Measurements from ENCODE around the gene BBX. TPM values are rescaled to one million over a fixed set of nuclear protein-coding genes. Genes with fewer than 3 reads are reported as not detected.

Gene BBX
- total and polyA plus RNA-seq, 4 donors = 4.7 to 25.1 (median 20.5) TPM

- H3K9ac ChIP-seq (ENCODE audit: low read depth in 1 of 2, low read length in 2 of 2) = no peak overlapping the region
- H3K4me1 ChIP-seq (ENCODE audit: control insufficient read depth in 4 of 4, insufficient read depth in 4 of 4, low read length in 3 of 4) = peaks cover 0 to 4% (median 2%) of the 10 kb centered on the region in 4 donors
Measured at GRCh38 chr3:107604057-107604822, 81.5 kb downstream of the BBX start.

GRCh38 chr3:107611775-107612469, 89.2 kb downstream of the BBX start:
- Histone ChIP-seq H3K4me1 (ENCODE audit: control insufficient read depth in 4 of 4, insufficient read depth in 4 of 4, low read length in 3 of 4) (no peaks in the 10 kb centered on the region), H3K4me3 (ENCODE audit: low read depth in 1 of 3, low read length in 3 of 3) (no peak overlapping the region), H3K36me3 (ENCODE audit: control insufficient read depth in 4 of 4, insufficient read depth in 3 of 4, low read depth in 1 of 4, low read length in 3 of 4) (no peaks in the 10 kb centered on the region), H3K27me3 (ENCODE audit: control insufficient read depth in 4 of 4, insufficient read depth in 4 of 4, low read length in 3 of 4) (no peaks in the 10 kb centered on the region), H3K9ac (ENCODE audit: low read depth in 1 of 2, low read length in 2 of 2) (no peak overlapping the region), H3K9me3 (ENCODE audit: control insufficient read depth in 4 of 4, low read length in 3 of 4) (no peaks in the 10 kb centered on the region), H3K27ac (ENCODE audit: low read depth in 1 of 2, low read length in 2 of 2) (no peak overlapping the region)
- 56% methylated on average over 1 of the region's 1 CpG for WGBS
- TF ChIP-seq, protein P1, sequence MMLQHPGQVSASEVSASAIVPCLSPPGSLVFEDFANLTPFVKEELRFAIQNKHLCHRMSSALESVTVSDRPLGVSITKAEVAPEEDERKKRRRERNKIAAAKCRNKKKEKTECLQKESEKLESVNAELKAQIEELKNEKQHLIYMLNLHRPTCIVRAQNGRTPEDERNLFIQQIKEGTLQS (IDR thresholded peaks at IDR 0.05) = no peak
- TF ChIP-seq EGR1 (IDR thresholded peaks at IDR 0.05; ENCODE audit: low read depth in 2 of 2) (no peak), YY1 (IDR thresholded peaks at IDR 0.05) (no peak), HNF4G (IDR thresholded peaks at IDR 0.05) (no peak), HNF4A (conservative IDR thresholded peaks at IDR 0.05) (no peak), RXRA (IDR thresholded peaks at IDR 0.05) (no peak), RAD21 (IDR thresholded peaks at IDR 0.05) (no peak), TAF1 (conservative IDR thresholded peaks at IDR 0.05) (no peak), FOXA1 (IDR thresholded peaks at IDR 0.05) (no peak), SP1 (IDR thresholded peaks at IDR 0.05) (no peak), FOXA2 (IDR thresholded peaks at IDR 0.05) (no peak)
- TF ChIP-seq, protein P2, sequence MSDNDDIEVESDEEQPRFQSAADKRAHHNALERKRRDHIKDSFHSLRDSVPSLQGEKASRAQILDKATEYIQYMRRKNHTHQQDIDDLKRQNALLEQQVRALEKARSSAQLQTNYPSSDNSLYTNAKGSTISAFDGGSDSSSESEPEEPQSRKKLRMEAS (IDR thresholded peaks at IDR 0.05) = no peak
- TF ChIP-seq, protein P3, sequence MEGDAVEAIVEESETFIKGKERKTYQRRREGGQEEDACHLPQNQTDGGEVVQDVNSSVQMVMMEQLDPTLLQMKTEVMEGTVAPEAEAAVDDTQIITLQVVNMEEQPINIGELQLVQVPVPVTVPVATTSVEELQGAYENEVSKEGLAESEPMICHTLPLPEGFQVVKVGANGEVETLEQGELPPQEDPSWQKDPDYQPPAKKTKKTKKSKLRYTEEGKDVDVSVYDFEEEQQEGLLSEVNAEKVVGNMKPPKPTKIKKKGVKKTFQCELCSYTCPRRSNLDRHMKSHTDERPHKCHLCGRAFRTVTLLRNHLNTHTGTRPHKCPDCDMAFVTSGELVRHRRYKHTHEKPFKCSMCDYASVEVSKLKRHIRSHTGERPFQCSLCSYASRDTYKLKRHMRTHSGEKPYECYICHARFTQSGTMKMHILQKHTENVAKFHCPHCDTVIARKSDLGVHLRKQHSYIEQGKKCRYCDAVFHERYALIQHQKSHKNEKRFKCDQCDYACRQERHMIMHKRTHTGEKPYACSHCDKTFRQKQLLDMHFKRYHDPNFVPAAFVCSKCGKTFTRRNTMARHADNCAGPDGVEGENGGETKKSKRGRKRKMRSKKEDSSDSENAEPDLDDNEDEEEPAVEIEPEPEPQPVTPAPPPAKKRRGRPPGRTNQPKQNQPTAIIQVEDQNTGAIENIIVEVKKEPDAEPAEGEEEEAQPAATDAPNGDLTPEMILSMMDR (IDR thresholded peaks at IDR 0.05; ENCODE audit: low read depth, low read length, missing input control) = no peak
- no peak for DNase-seq (ENCODE audit: low spot score)

More at GRCh38 chr3:107604057-107604822, 81.5 kb downstream of the BBX start:
- TF ChIP-seq GABPA (IDR thresholded peaks at IDR 0.05 in 1 of 2, conservative IDR thresholded peaks at IDR 0.05 in 1 of 2) = no peak
- TF ChIP-seq, protein P2 (IDR thresholded peaks at IDR 0.05) = no peak
- TF ChIP-seq SP1 (IDR thresholded peaks at IDR 0.05) = no peak
- TF ChIP-seq, protein P3 (IDR thresholded peaks at IDR 0.05; ENCODE audit: low read depth, low read length, missing input control) = no peak
- TF ChIP-seq YY1 (IDR thresholded peaks at IDR 0.05) = no peak
- no peak for TF ChIP-seq EGR1 (IDR thresholded peaks at IDR 0.05; ENCODE audit: low read depth in 2 of 2)
- no peak for TF ChIP-seq ZBTB33 (IDR thresholded peaks at IDR 0.05)
- no peak for TF ChIP-seq FOXA1 (IDR thresholded peaks at IDR 0.05)
- no peak for TF ChIP-seq HNF4G (IDR thresholded peaks at IDR 0.05)
- no peak for TF ChIP-seq RXRA (IDR thresholded peaks at IDR 0.05)
- no peak for TF ChIP-seq JUND (IDR thresholded peaks at IDR 0.05)
- no peak overlapping the region for H3K4me3 ChIP-seq (ENCODE audit: low read depth in 1 of 3, low read length in 3 of 3)
- no peak for DNase-seq (ENCODE audit: low spot score)
- H3K9me3 ChIP-seq (ENCODE audit: control insufficient read depth in 4 of 4, low read length in 3 of 4) = no peaks in the 10 kb centered on the region
- H3K36me3 ChIP-seq (ENCODE audit: control insufficient read depth in 4 of 4, insufficient read depth in 3 of 4, low read depth in 1 of 4, low read length in 3 of 4) = no peaks in the 10 kb centered on the region
- H3K27me3 ChIP-seq (ENCODE audit: control insufficient read depth in 4 of 4, insufficient read depth in 4 of 4, low read length in 3 of 4) = no peaks in the 10 kb centered on the region
- WGBS = 92% methylated on average over 7 of the region's 7 CpGs
- H3K27ac ChIP-seq (ENCODE audit: low read depth in 1 of 2, low read length in 2 of 2) = no peak overlapping the region
